PFSK-1 (cell line): ENCODE results near the gene NDST1.

Experiments
- POLR2AphosphoS5 ChIP-seq: IDR thresholded peaks from 2 replicates; pipeline ENCODE4 v1.6.1; 2012; ENCODE audit warnings: low read depth, mild to moderate bottlenecking, control low read depth, low read length, moderate library complexity
- SIN3A ChIP-seq: IDR thresholded peaks from 2 replicates; pipeline ENCODE4 v1.6.1; 2012; ENCODE audit warnings: mild to moderate bottlenecking, low read length, moderate library complexity, borderline replicate concordance; ENCODE audit not compliant: insufficient read depth
- TF ChIP-seq, protein P1 (sequence below), 2 experiments: IDR thresholded peaks; 2 replicates each; pipeline versions ENCODE4 v1.6.1 to v1.8.0; 2011 to 2012; ENCODE audit warnings: low read depth in 2 of 2, low read length in 2 of 2, control low read depth in 1 of 2, inconsistent platforms in 1 of 2, mild to moderate bottlenecking in 1 of 2, moderate library complexity in 1 of 2; ENCODE audit not compliant: insufficient read depth in 1 of 2

DNA sequence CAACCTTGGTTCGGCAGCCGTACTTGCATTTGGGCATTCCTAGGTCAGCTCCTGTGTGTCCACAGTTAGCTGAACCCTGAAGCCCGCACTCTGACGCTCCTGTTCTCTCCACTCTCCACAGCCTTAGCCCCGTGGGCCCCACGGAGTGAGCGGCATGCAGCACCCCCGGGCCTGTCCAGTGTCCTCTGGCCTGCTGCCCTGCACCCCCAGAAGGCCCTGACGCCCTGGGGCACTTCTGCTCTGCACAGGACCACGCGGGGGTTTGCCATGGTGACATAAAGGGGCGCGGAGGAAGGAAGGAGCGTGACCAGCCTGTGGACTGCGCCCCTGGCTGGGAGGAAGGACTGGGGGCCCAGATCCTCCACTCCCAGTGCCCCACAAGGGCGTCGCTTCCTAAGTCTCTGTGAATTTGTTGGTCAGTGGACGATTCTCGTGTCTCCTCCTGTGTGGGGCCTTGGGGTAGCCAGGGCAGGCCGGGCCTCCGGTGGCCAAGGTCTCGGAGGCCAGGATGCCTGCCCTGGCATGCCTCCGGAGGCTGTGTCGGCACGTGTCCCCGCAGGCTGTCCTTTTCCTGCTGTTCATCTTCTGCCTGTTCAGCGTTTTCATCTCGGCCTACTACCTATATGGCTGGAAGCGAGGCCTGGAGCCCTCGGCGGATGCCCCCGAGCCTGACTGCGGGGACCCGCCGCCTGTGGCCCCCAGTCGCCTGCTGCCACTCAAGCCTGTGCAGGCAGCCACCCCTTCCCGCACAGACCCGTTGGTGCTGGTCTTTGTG is 13.0 kb downstream of the NDST1 start:
- TF ChIP-seq SIN3A = no peak
- TF ChIP-seq POLR2AphosphoS5 = no peak
- TF ChIP-seq, protein P1, sequence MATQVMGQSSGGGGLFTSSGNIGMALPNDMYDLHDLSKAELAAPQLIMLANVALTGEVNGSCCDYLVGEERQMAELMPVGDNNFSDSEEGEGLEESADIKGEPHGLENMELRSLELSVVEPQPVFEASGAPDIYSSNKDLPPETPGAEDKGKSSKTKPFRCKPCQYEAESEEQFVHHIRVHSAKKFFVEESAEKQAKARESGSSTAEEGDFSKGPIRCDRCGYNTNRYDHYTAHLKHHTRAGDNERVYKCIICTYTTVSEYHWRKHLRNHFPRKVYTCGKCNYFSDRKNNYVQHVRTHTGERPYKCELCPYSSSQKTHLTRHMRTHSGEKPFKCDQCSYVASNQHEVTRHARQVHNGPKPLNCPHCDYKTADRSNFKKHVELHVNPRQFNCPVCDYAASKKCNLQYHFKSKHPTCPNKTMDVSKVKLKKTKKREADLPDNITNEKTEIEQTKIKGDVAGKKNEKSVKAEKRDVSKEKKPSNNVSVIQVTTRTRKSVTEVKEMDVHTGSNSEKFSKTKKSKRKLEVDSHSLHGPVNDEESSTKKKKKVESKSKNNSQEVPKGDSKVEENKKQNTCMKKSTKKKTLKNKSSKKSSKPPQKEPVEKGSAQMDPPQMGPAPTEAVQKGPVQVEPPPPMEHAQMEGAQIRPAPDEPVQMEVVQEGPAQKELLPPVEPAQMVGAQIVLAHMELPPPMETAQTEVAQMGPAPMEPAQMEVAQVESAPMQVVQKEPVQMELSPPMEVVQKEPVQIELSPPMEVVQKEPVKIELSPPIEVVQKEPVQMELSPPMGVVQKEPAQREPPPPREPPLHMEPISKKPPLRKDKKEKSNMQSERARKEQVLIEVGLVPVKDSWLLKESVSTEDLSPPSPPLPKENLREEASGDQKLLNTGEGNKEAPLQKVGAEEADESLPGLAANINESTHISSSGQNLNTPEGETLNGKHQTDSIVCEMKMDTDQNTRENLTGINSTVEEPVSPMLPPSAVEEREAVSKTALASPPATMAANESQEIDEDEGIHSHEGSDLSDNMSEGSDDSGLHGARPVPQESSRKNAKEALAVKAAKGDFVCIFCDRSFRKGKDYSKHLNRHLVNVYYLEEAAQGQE (IDR thresholded peaks at IDR 0.05; ENCODE audit: insufficient read depth in 1 of 2, low read depth in 2 of 2, low read length in 2 of 2) = no peak
